ENCODE results near the gene KCNQ1. TPM values are rescaled to one million over a fixed set of nuclear protein-coding genes. Genes with fewer than 3 reads are reported as not detected.

KCNQ1 gene
- total RNA-seq, 1 donor from 2014 or later: 2.7 TPM

GRCh38 chr11:2459796-2460531 lies 15.2 kb downstream of the KCNQ1 start:
- H3K4me1 ChIP-seq: peaks cover 7% of the 10 kb centered on the region
- no peaks in the 10 kb centered on the region for H3K9me3 ChIP-seq
- TF ChIP-seq, protein P1, sequence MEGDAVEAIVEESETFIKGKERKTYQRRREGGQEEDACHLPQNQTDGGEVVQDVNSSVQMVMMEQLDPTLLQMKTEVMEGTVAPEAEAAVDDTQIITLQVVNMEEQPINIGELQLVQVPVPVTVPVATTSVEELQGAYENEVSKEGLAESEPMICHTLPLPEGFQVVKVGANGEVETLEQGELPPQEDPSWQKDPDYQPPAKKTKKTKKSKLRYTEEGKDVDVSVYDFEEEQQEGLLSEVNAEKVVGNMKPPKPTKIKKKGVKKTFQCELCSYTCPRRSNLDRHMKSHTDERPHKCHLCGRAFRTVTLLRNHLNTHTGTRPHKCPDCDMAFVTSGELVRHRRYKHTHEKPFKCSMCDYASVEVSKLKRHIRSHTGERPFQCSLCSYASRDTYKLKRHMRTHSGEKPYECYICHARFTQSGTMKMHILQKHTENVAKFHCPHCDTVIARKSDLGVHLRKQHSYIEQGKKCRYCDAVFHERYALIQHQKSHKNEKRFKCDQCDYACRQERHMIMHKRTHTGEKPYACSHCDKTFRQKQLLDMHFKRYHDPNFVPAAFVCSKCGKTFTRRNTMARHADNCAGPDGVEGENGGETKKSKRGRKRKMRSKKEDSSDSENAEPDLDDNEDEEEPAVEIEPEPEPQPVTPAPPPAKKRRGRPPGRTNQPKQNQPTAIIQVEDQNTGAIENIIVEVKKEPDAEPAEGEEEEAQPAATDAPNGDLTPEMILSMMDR (IDR thresholded peaks at IDR 0.05): no peak
- TF ChIP-seq POLR2A (IDR thresholded peaks at IDR 0.05) (no peak), POLR2AphosphoS5 (IDR thresholded peaks at IDR 0.05; ENCODE audit: insufficient read depth in 1 of 2, low read depth in 1 of 2) (no peak)
- H3K36me3 ChIP-seq: no peaks in the 10 kb centered on the region
- H3K27me3 ChIP-seq: no peaks in the 10 kb centered on the region
- no peak for DNase-seq (ENCODE audit: extremely low spot score in 2 of 2)
- no peak overlapping the region for H3K4me3 ChIP-seq
- H3K27ac ChIP-seq: no peak overlapping the region
- intact Hi-C loops (cut with DNase I): no loop called here

DNA sequence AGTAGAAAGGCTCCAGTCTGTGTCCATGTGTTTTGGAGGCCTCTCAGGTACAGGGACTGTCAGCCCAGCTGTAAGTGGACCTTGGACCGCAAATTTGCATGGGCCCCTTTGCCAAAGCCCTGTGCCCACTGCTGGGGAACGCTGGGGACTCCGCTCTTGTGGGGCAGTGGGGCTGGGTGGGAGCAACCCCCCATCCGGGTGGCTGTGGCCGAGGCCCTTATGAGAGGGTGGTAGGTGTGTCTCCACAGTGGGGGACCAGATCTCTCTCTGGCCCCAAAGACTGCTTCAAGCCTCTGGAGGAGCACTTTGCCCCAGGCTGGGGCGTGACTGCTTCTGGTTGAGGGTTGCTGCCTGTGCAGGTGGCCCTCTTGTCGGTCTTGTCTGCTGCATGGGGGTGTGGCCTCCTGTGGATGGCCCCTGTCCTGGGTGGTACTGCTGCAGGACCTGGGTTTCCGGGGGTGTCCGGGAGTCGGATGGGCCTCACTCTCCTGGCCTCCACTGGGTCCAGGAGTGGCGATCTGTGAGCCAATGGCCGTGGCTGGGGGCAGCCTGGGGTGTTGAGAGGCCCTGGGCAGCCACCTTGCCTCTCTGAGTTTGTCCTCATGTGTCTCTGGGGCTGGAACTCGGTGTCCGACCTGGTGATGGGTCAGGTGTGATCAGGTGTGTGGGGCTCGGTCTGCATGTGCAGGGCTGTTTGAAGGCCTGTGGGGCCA lies 15.9 kb downstream of the KCNQ1 start:
- intact Hi-C loops (cut with DNase I): no loop called here
- peaks cover 7% of the 10 kb centered on the region for H3K4me1 ChIP-seq
- no peaks in the 10 kb centered on the region for H3K27me3 ChIP-seq
- no peak overlapping the region for H3K4me3 ChIP-seq
- H3K27ac ChIP-seq: no peak overlapping the region
- DNase-seq (ENCODE audit: extremely low spot score in 2 of 2): no peak
- no peak for TF ChIP-seq POLR2AphosphoS5 (IDR thresholded peaks at IDR 0.05; ENCODE audit: insufficient read depth in 1 of 2, low read depth in 1 of 2)
- TF ChIP-seq, protein P1 (IDR thresholded peaks at IDR 0.05): no peak
- no peak for TF ChIP-seq POLR2A (IDR thresholded peaks at IDR 0.05)
- no peaks in the 10 kb centered on the region for H3K9me3 ChIP-seq
- H3K36me3 ChIP-seq: no peaks in the 10 kb centered on the region

DNA sequence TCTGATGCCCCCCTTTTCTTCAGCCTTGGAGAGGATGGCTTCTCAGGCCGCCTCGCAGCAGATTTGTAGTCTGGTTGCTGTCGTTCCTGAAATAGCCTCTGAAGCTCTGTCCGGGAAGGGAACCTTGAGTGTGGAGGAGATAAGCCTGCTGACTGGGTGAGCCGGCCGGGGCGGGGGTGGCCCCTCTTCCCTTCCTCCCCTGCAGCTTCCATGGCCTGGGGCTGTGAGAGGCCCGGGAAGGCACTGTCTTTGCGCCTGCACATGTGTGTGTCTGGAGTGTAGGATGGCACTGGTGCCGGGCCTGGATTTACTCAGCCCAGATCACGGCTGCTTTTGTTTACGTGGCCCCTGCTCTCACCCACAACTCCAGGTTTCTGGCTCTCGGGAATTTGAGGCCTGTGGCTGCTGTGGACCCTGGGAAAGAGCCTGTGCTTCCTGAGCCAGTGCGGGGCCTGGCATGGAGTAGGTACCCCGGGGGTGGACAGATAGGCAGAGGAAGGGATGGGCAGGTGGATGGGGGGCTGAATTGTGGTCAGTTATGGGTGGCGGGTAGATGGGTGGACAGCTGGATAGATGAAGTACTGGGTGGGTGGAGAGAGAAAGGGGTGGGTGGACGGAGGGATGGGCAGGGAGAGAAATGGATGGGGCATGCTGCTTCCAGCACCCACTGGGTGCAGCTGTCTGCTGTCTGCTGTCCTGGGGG lies 16.6 kb downstream of the KCNQ1 start:
- intact Hi-C loops (cut with DNase I): no loop called here
- TF ChIP-seq, protein P1 (IDR thresholded peaks at IDR 0.05): no peak
- TF ChIP-seq POLR2AphosphoS5 (IDR thresholded peaks at IDR 0.05; ENCODE audit: insufficient read depth in 1 of 2, low read depth in 1 of 2): no peak
- no peak for TF ChIP-seq POLR2A (IDR thresholded peaks at IDR 0.05)
- DNase-seq (ENCODE audit: extremely low spot score in 2 of 2): no peak

GRCh38 chr11:2461956-2462542 lies 17.2 kb downstream of the KCNQ1 start:
- Histone ChIP-seq H3K36me3 (no peaks in the 10 kb centered on the region), H3K4me1 (peaks cover 7% of the 10 kb centered on the region), H3K27ac (no peak overlapping the region), H3K27me3 (no peaks in the 10 kb centered on the region), H3K9me3 (no peaks in the 10 kb centered on the region), H3K4me3 (no peak overlapping the region)
- intact Hi-C loops (cut with DNase I): no loop called here
- no peak for DNase-seq (ENCODE audit: extremely low spot score in 2 of 2)
- no peak for TF ChIP-seq POLR2AphosphoS5 (IDR thresholded peaks at IDR 0.05; ENCODE audit: insufficient read depth in 1 of 2, low read depth in 1 of 2)
- TF ChIP-seq, protein P1 (IDR thresholded peaks at IDR 0.05): no peak

More for the DNA sequence above, 16.6 kb downstream of the KCNQ1 start:
- Histone ChIP-seq H3K9me3 (no peaks in the 10 kb centered on the region), H3K4me1 (peaks cover 7% of the 10 kb centered on the region), H3K27me3 (no peaks in the 10 kb centered on the region), H3K4me3 (no peak overlapping the region), H3K27ac (no peak overlapping the region), H3K36me3 (no peaks in the 10 kb centered on the region)
